Thymus (tissue), 11 donors: ENCODE data around the gene B4GALT3. TPM values are rescaled to one million over a fixed set of nuclear protein-coding genes. Genes with fewer than 3 reads are reported as not detected.

Source experiments
- DNase-seq, 9 donors: peaks; one replicate each; pipeline ENCODE4 v3.0.0-alpha.2; 2013; ENCODE audit warnings: low spot score in 9 of 9, low read depth in 6 of 9, missing footprints in 1 of 9
- H3K27ac ChIP-seq, 2 donors: one replicate each; pipeline ENCODE4 v1.5.1; 2013; ENCODE audit warnings: control low read depth in 1 of 2, low read depth in 1 of 2, low read length in 1 of 2, mild to moderate bottlenecking in 1 of 2, moderate library complexity in 1 of 2
- H3K27me3 ChIP-seq, 2 donors: one replicate each; pipeline ENCODE4 v1.5.1; 2013; ENCODE audit warnings: low read length in 1 of 2; ENCODE audit not compliant: control insufficient read depth in 2 of 2, insufficient read depth in 1 of 2
- H3K36me3 ChIP-seq, 2 donors: one replicate each; pipeline ENCODE4 v1.5.1; 2013; ENCODE audit warnings: low read length in 1 of 2, mild to moderate bottlenecking in 1 of 2, moderate library complexity in 1 of 2; ENCODE audit not compliant: control insufficient read depth in 2 of 2, insufficient read depth in 2 of 2
- H3K4me1 ChIP-seq, 2 donors: one replicate each; pipeline ENCODE4 v1.5.1; 2013; ENCODE audit warnings: low read length in 2 of 2; ENCODE audit not compliant: control insufficient read depth in 2 of 2, insufficient read depth in 2 of 2
- H3K4me3 ChIP-seq, 2 donors: one replicate each; pipeline ENCODE4 v1.5.1; 2013; ENCODE audit warnings: low read length in 2 of 2, control low read depth in 1 of 2, mild to moderate bottlenecking in 1 of 2
- H3K9me3 ChIP-seq, 2 donors: one replicate each; pipeline ENCODE4 v1.5.1; 2013; ENCODE audit warnings: low read length in 1 of 2, mild to moderate bottlenecking in 1 of 2; ENCODE audit not compliant: control insufficient read depth in 2 of 2, insufficient read depth in 1 of 2
- WGBS: extraction: QIAGEN DNeasy Blood & Tissue Kit; methylation state at CpG from one replicate; pipeline ENCODE4 v1.1.7; 2013; 5-methylcytosine and 5-hydroxymethylcytosine counted together
- polyA plus RNA-seq: library from polyadenylated mRNA; stranded (reverse); fragments of 200-250 nt; gene quantifications from one replicate; pipeline ENCODE4 v1.2.3, GENCODE V29; 2013
- total RNA-seq: library from RNA; stranded (reverse); fragments of 120-200 nt; gene quantifications from one replicate; pipeline ENCODE4 v1.2.4, GENCODE V29; 2013
- donor health status: healthy.

The B4GALT3 gene
- total and polyA plus RNA-seq, 2 donors = 14.3 to 32.0 TPM

- WGBS = 97% methylated on average over 10 of the region's 10 CpGs
- Histone ChIP-seq H3K36me3 (peaks cover 39% of the 10 kb centered on the region in 2 donors), H3K27me3 (no peaks in the 10 kb centered on the region), H3K4me1 (peaks cover 20 to 39% of the 10 kb centered on the region in 2 donors), H3K9me3 (no peaks in the 10 kb centered on the region), H3K4me3 (no peak overlapping the region), H3K27ac (no peak overlapping the region)
- no peak for DNase-seq
These were observed 14.5 kb downstream of the B4GALT3 start for GRCh38 chr1:161162806-161163205.

- no peaks in the 10 kb centered on the region for H3K9me3 ChIP-seq
- no peak overlapping the region for H3K4me3 ChIP-seq
- peaks cover 42 to 46% of the 10 kb centered on the region in 2 donors for H3K36me3 ChIP-seq
- H3K4me1 ChIP-seq = peaks cover 17 to 36% of the 10 kb centered on the region in 2 donors
- no peak for DNase-seq
- WGBS = 95% methylated on average over 7 of the region's 7 CpGs
- no peak overlapping the region for H3K27ac ChIP-seq
- no peaks in the 10 kb centered on the region for H3K27me3 ChIP-seq
These were observed 15.3 kb downstream of the B4GALT3 start for GRCh38 chr1:161162052-161162451.

GRCh38 chr1:161161652-161162051 lies 15.7 kb downstream of the B4GALT3 start:
- Histone ChIP-seq H3K36me3 (peaks cover 45 to 50% of the 10 kb centered on the region in 2 donors), H3K9me3 (no peaks in the 10 kb centered on the region), H3K4me1 (peaks cover 13 to 32% of the 10 kb centered on the region in 2 donors), H3K27me3 (no peaks in the 10 kb centered on the region), H3K27ac (no peak overlapping the region), H3K4me3 (no peak overlapping the region)
- DNase-seq = no peak
- WGBS = 98% methylated on average over 5 of the region's 5 CpGs

- 97% methylated on average over 22 of the region's 22 CpGs for WGBS
- Histone ChIP-seq H3K36me3 (peaks cover 47 to 50% of the 10 kb centered on the region in 2 donors), H3K27ac (no peak overlapping the region), H3K4me3 (no peak overlapping the region), H3K27me3 (no peaks in the 10 kb centered on the region), H3K9me3 (no peaks in the 10 kb centered on the region), H3K4me1 (peaks cover 12 to 27% of the 10 kb centered on the region in 2 donors)
- no peak for DNase-seq
These were observed 16.6 kb downstream of the B4GALT3 start for GRCh38 chr1:161160671-161161145.

- H3K36me3 ChIP-seq = peaks cover 45 to 48% of the 10 kb centered on the region in 2 donors
- 19% methylated on average over 11 of the region's 11 CpGs for WGBS
- H3K4me1 ChIP-seq = peaks cover 9 to 22% of the 10 kb centered on the region in 2 donors
These were observed 17.4 kb downstream of the B4GALT3 start for GRCh38 chr1:161159913-161160243.

GRCh38 chr1:161159087-161159912 lies 18.0 kb downstream of the B4GALT3 start, which contains the start of gene USP21:
Gene USP21, plus strand, starts transcription at chr1:161159500. Its CDS starts 1,141 bp downstream, at chr1:161160641.
- peak within 1 kb of the TSS; percentile 93 to 99 for H3K4me3 ChIP-seq
- peak within 1 kb of the TSS; percentile 56 to 84 for H3K27ac ChIP-seq
- 5% methylated on average over 60 of the region's 60 CpGs for WGBS

More at GRCh38 chr1:161159913-161160243, 17.4 kb downstream of the B4GALT3 start:
- Histone ChIP-seq H3K27me3 (no peaks in the 10 kb centered on the region), H3K27ac (peak overlapping the region in 1 of 2 donors; percentile 84), H3K4me3 (peak overlapping the region; percentile 93 to 99), H3K9me3 (no peaks in the 10 kb centered on the region)
- no peak for DNase-seq

GRCh38 chr1:161158316-161159010 lies 18.8 kb downstream of the B4GALT3 start:
- no peaks in the 10 kb centered on the region for H3K9me3 ChIP-seq
- no peaks in the 10 kb centered on the region for H3K27me3 ChIP-seq
- H3K4me3 ChIP-seq = peak overlapping the region in 1 of 2 donors; percentile 99
- H3K36me3 ChIP-seq = peaks cover 36 to 41% of the 10 kb centered on the region in 2 donors
- WGBS = 77% methylated on average over 9 of the region's 9 CpGs
- peaks cover 13 to 29% of the 10 kb centered on the region in 2 donors for H3K4me1 ChIP-seq
- peak overlapping the region in 1 of 2 donors; percentile 33 for H3K27ac ChIP-seq
- DNase-seq = no peak

More at GRCh38 chr1:161159087-161159912, 18.0 kb downstream of the B4GALT3 start, which contains the start of gene USP21:
- peaks cover 13 to 27% of the 10 kb centered on the region in 2 donors for H3K4me1 ChIP-seq
- no peaks in the 10 kb centered on the region for H3K27me3 ChIP-seq
- DNase-seq = peak; percentile 78 to 96 (median 89)
- H3K36me3 ChIP-seq = peaks cover 41 to 47% of the 10 kb centered on the region in 2 donors
- no peaks in the 10 kb centered on the region for H3K9me3 ChIP-seq

GRCh38 chr1:161157867-161158266 lies 19.4 kb downstream of the B4GALT3 start:
- Histone ChIP-seq H3K4me3 (no peak overlapping the region), H3K4me1 (peaks cover 13 to 33% of the 10 kb centered on the region in 2 donors), H3K27me3 (no peaks in the 10 kb centered on the region), H3K27ac (no peak overlapping the region), H3K9me3 (no peaks in the 10 kb centered on the region), H3K36me3 (peaks cover 35 to 36% of the 10 kb centered on the region in 2 donors)
- DNase-seq = no peak
- 97% methylated on average over 1 of the region's 1 CpG for WGBS
